H1 (cell line): Measurements from ENCODE around the gene TEKT5. TPM values are rescaled to one million over a fixed set of nuclear protein-coding genes. Genes with fewer than 3 reads are reported as not detected.

Experiments
- CTCF ChIA-PET: fragments of 300-600 bp; sonication (Branson Sonifier 250); formaldehyde crosslinking; loops from one replicate; lab custom pipeline; 2021; ENCODE audit not compliant: partially characterized antibody; lab: Charles Lee
- POLR2A ChIA-PET: fragments of 300-600 bp; sonication (Branson Sonifier 250); formaldehyde crosslinking; loops from one replicate; lab custom pipeline; 2021; ENCODE audit warnings: inconsistent platforms; ENCODE audit not compliant: partially characterized antibody; lab: Charles Lee
- DNase-seq, 2 experiments: peaks; one replicate each; pipeline versions ENCODE4 v3.0.0 to v3.0.0-alpha.2; 2010 to 2022; ENCODE audit warnings: low spot score in 2 of 2, low read depth in 1 of 2, mixed read lengths in 1 of 2
- FAIRE-seq: peaks from 2 replicates; lab custom pipeline; 2011; peaks lifted over from hg19 to GRCh38; lab: Jason Lieb, UNC
- H2AFZ ChIP-seq: 2 replicates; pipeline ENCODE4 v1.8.1; 2012; ENCODE audit warnings: low read length, inconsistent platforms
- H2AK5ac ChIP-seq: 2 replicates; pipeline ENCODE4 v1.6.1; 2013; ENCODE audit warnings: low read depth, low read length
- H2BK120ac ChIP-seq: replicated peaks from 2 replicates; pipeline ENCODE3; 2013; ENCODE audit warnings: low read depth, low read length, inconsistent platforms
- H2BK12ac ChIP-seq: 2 replicates; pipeline ENCODE4 v1.6.1; 2013; ENCODE audit warnings: low read depth, low read length
- H2BK15ac ChIP-seq: 2 replicates; pipeline ENCODE4 v1.6.1; 2013; ENCODE audit warnings: low read length
- H2BK20ac ChIP-seq: 2 replicates; pipeline ENCODE4 v1.6.1; 2013; ENCODE audit warnings: low read length
- H2BK5ac ChIP-seq: 2 replicates; pipeline ENCODE4 v1.6.1; 2013; ENCODE audit warnings: low read depth, low read length
- H3K14ac ChIP-seq: 2 replicates; pipeline ENCODE4 v1.6.1; 2013; ENCODE audit warnings: inconsistent platforms; ENCODE audit not compliant: insufficient read length
- H3K18ac ChIP-seq: 2 replicates; pipeline ENCODE4 v1.6.1; 2013; ENCODE audit warnings: low read length; ENCODE audit errors: extremely low read depth
- H3K23ac ChIP-seq: 2 replicates; pipeline ENCODE4 v1.6.1; 2013; ENCODE audit warnings: inconsistent platforms; ENCODE audit not compliant: insufficient read length
- H3K23me2 ChIP-seq: 2 replicates; pipeline ENCODE4 v1.6.1; 2013; ENCODE audit warnings: low read depth, low read length
- H3K27ac ChIP-seq: 2 replicates; pipeline ENCODE4 v1.6.1; 2011; ENCODE audit warnings: low read depth, low read length, inconsistent platforms
- H3K27me3 ChIP-seq, 4 experiments: replicated peaks in 1 of 4; 1 replicate in 1 of 4; 2 replicates in 3 of 4; pipeline versions ENCODE4 v1.6.1 to v1.8.1; 2011 to 2013; ENCODE audit warnings: low read length in 3 of 4, mild to moderate bottlenecking in 3 of 4, inconsistent platforms in 2 of 4, mixed read lengths in 2 of 4, moderate library complexity in 1 of 4; ENCODE audit not compliant: control insufficient read depth in 3 of 4, insufficient read depth in 3 of 4; ENCODE audit errors: extremely low read depth in 1 of 4
- H3K36me3 ChIP-seq, 4 experiments: 2 replicates each; pipeline versions ENCODE4 v1.6.1 to v1.8.1; 2011 to 2013; ENCODE audit warnings: mild to moderate bottlenecking in 4 of 4, low read length in 3 of 4, moderate library complexity in 2 of 4, control low read depth in 1 of 4, inconsistent platforms in 1 of 4; ENCODE audit not compliant: insufficient read depth in 4 of 4, control insufficient read depth in 2 of 4
- H3K4ac ChIP-seq: replicated peaks from 2 replicates; pipeline ENCODE3; 2013; ENCODE audit warnings: low read length, low read depth, mixed read lengths, inconsistent platforms; ENCODE audit not compliant: insufficient read length
- H3K4me1 ChIP-seq, 4 experiments: replicated peaks in 1 of 4; 1 replicate in 1 of 4; 2 replicates in 3 of 4; pipeline versions ENCODE4 v1.6.1 to v1.8.1; 2011 to 2013; ENCODE audit warnings: low read length in 3 of 4, inconsistent platforms in 2 of 4, mixed read lengths in 1 of 4; ENCODE audit not compliant: insufficient read depth in 4 of 4, control insufficient read depth in 3 of 4
- H3K4me2 ChIP-seq, 2 experiments: 2 replicates each; pipeline versions ENCODE4 v1.6.1 to v1.8.1; 2011 to 2013; ENCODE audit warnings: low read depth in 2 of 2, low read length in 2 of 2, control low read depth in 1 of 2, inconsistent platforms in 1 of 2, mild to moderate bottlenecking in 1 of 2; ENCODE audit not compliant: insufficient read depth in 1 of 2
- H3K4me3 ChIP-seq, 4 experiments: fragments of 200-600, 300-600 bp in 1 of 4; sonication (generic), shearing (Covaris generic), sonication (Bioruptor Twin) in 1 of 4; 2 replicates each; pipeline versions ENCODE4 v1.5.1 to v1.8.1; 2011 to 2016; ENCODE audit warnings: low read length in 4 of 4, low read depth in 3 of 4, control low read depth in 2 of 4, inconsistent platforms in 2 of 4, mild to moderate bottlenecking in 2 of 4, mixed read lengths in 1 of 4, moderate library complexity in 1 of 4; ENCODE audit not compliant: insufficient read depth in 2 of 4; ENCODE audit errors: extremely low read depth in 1 of 4
- H3K56ac ChIP-seq: replicated peaks from 2 replicates; pipeline ENCODE3; 2013; ENCODE audit warnings: low read depth, mild to moderate bottlenecking, mixed read lengths, low read length, inconsistent platforms; ENCODE audit not compliant: insufficient read length
- H3K79me1 ChIP-seq: 2 replicates; pipeline ENCODE4 v1.6.1; 2013; ENCODE audit warnings: low read depth, low read length, control low read depth
- H3K79me2 ChIP-seq, 2 experiments: 2 replicates each; pipeline versions ENCODE4 v1.6.1 to v1.8.1; 2012 to 2013; ENCODE audit warnings: low read length in 2 of 2, mild to moderate bottlenecking in 2 of 2, inconsistent platforms in 1 of 2; ENCODE audit not compliant: insufficient read depth in 2 of 2, control insufficient read depth in 1 of 2
- H3K9ac ChIP-seq, 4 experiments: replicated peaks in 1 of 4; 1 replicate in 1 of 4; 2 replicates in 3 of 4; pipeline versions ENCODE4 v1.6.1 to v1.8.1; 2011 to 2013; ENCODE audit warnings: low read depth in 3 of 4, low read length in 3 of 4, control low read depth in 2 of 4, mild to moderate bottlenecking in 2 of 4, moderate library complexity in 2 of 4, inconsistent platforms in 1 of 4; ENCODE audit errors: extremely low read depth in 1 of 4
- H3K9me3 ChIP-seq, 2 experiments: 2 replicates each; pipeline versions ENCODE4 v1.6.1 to v1.8.1; 2012 to 2013; ENCODE audit warnings: mild to moderate bottlenecking in 2 of 2, moderate library complexity in 2 of 2, control low read depth in 1 of 2, inconsistent platforms in 1 of 2, low read depth in 1 of 2, low read length in 1 of 2, mixed read lengths in 1 of 2; ENCODE audit not compliant: insufficient read depth in 2 of 2
- H4K20me1 ChIP-seq, 2 experiments: replicated peaks in 1 of 2; 2 replicates each; pipeline versions ENCODE3 to v1.8.1; 2011 to 2013; ENCODE audit warnings: inconsistent platforms in 2 of 2, low read length in 2 of 2, mild to moderate bottlenecking in 1 of 2; ENCODE audit not compliant: insufficient read depth in 2 of 2, control insufficient read depth in 1 of 2
- H4K5ac ChIP-seq: 2 replicates; pipeline ENCODE4 v1.6.1; 2013; ENCODE audit warnings: low read length, low read depth, mixed read lengths, inconsistent platforms; ENCODE audit not compliant: insufficient read length
- H4K8ac ChIP-seq: 2 replicates; pipeline ENCODE4 v1.8.0; 2013; ENCODE audit warnings: mild to moderate bottlenecking, moderate library complexity, low read length, inconsistent platforms; ENCODE audit not compliant: insufficient read depth; ENCODE audit errors: extremely low read depth
- H4K91ac ChIP-seq: replicated peaks from 2 replicates; pipeline ENCODE3; 2013; ENCODE audit warnings: low read length, mixed read lengths, inconsistent platforms; ENCODE audit not compliant: insufficient read length
- CTBP2 ChIP-seq: IDR thresholded peaks from 2 replicates; pipeline ENCODE4 v1.7.0; 2011; ENCODE audit warnings: borderline replicate concordance, mild to moderate bottlenecking, moderate library complexity, mixed read lengths, low read length; ENCODE audit not compliant: insufficient read depth, insufficient read length
- KDM4A ChIP-seq: IDR thresholded peaks from one replicate; pipeline ENCODE4 v1.7.1; 2012; ENCODE audit warnings: low read depth, mild to moderate bottlenecking, moderate library complexity, low read length, inconsistent platforms; ENCODE audit not compliant: severe bottlenecking
- MAX ChIP-seq: IDR thresholded peaks from 2 replicates; pipeline ENCODE4 v1.6.1; 2012; ENCODE audit warnings: inconsistent platforms
- POLR2A ChIP-seq, 2 experiments: IDR thresholded peaks; 1 replicate in 1 of 2; 2 replicates in 1 of 2; pipeline ENCODE4 v1.6.1; 2011; ENCODE audit warnings: low read depth in 2 of 2, low read length in 2 of 2, mild to moderate bottlenecking in 2 of 2; ENCODE audit errors: control extremely low read depth in 1 of 2
- RAD21 ChIP-seq, 2 experiments: IDR thresholded peaks in 1 of 2; conservative IDR thresholded peaks in 1 of 2; 2 replicates each; pipeline ENCODE4 v1.6.1; 2011; ENCODE audit warnings: low read depth in 2 of 2, low read length in 2 of 2, improper control_type of control experiment in 1 of 2, inconsistent platforms in 1 of 2, mild to moderate bottlenecking in 1 of 2, moderate library complexity in 1 of 2
- RBBP5 ChIP-seq: IDR thresholded peaks from 2 replicates; pipeline ENCODE4 v1.7.1; 2012; ENCODE audit warnings: low read depth, mild to moderate bottlenecking, inconsistent platforms, low read length, moderate library complexity, borderline replicate concordance
- TCF12 ChIP-seq: IDR thresholded peaks from 2 replicates; pipeline ENCODE4 v1.6.1; 2011; ENCODE audit warnings: low read depth, mild to moderate bottlenecking, low read length
- WGBS, 2 experiments: shearing (Covaris generic) in 1 of 2; methylation state at CpG; one replicate each; pipeline versions ENCODE4 v1.1.6 to v1.1.7; 2013 to 2015; ENCODE audit warnings: low lambda C conversion rate in 2 of 2, mixed read lengths in 2 of 2, inconsistent platforms in 1 of 2, low coverage in 1 of 2, missing lambda C conversion rate in 1 of 2; ENCODE audit not compliant: insufficient replicate concordance in 2 of 2, insufficient coverage in 1 of 2, insufficient read length in 1 of 2; ENCODE audit errors: extremely low coverage in 1 of 2, missing lambda C conversion rate in 1 of 2; 5-methylcytosine and 5-hydroxymethylcytosine counted together
- polyA plus RNA-seq, 7 experiments: library from polyadenylated mRNA; depleted of rRNA in 3 of 7; stranded (reverse) in 5 of 7; unstranded in 2 of 7; fragments of >200 nt in 5 of 7; fragments of 200-250 nt in 2 of 7; gene quantifications; 1 replicate in 5 of 7; 2 replicates in 1 of 7; 4 replicates in 1 of 7; pipeline versions ENCODE4 v1.2.1 to v1.2.3, GENCODE V29; 2011 to 2013; ENCODE audit warnings: missing spikeins in 2 of 7, mixed read lengths in 2 of 7
- total RNA-seq: library from RNA; stranded (reverse); fragmentation: NEBNext Ultra II Directional; extraction: Animal tissue kit (Norgen Biotek cat#: 25700); gene quantifications from 2 replicates; pipeline ENCODE4 v1.2.1, GENCODE V29; 2021

The TEKT5 gene
- total and polyA plus RNA-seq, 2 of the 8 experiments (the other 6 are each of a cell fraction or from before 2014, with no cell fraction given) = 0.95 TPM; not detected in 1

DNA sequence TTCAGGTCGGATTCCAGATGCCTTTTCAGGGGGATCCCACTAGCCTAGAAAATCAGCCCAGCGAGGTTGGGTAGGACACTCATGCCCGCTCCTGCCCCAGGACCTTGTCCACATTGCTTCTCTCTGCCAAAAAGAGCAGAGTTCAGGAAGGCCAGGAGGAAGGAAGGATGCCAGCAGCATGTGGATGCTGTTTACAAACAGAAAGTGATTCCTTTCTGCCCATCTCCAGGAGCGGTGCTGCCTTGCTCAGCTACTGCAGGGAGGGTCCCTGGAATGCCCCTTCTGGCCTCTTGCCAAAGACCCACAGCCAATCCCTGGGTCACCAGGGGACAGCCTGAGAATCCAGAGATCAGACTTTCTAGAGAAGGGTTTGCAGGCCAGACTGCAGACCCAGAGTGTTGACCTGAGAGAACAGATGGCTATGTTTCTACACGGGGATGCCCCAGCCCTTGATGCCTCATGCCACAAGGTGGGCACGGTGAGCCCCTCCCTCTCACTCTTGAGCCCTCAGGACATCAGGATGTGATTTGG lies 82.0 kb downstream of the TEKT5 start:
- 71% methylated on average over 4 of the region's 6 CpGs; no CpG with 5 or more reads in 1 of the 2 experiments for WGBS, 2 experiments

More for the DNA sequence above, 82.0 kb downstream of the TEKT5 start:
- Histone ChIP-seq H3K18ac (no peak overlapping the region), H3K79me2 (no peaks in the 10 kb centered on the region), H2AK5ac (no peak overlapping the region), H3K9ac (no peak overlapping the region), H4K8ac (no peak overlapping the region; the same call in 1 of the 2 replicates), H2BK120ac (no peak overlapping the region), H3K79me1 (no peaks in the 10 kb centered on the region), H2AFZ (no peak overlapping the region), H3K4ac (no peak overlapping the region), H2BK20ac (no peak overlapping the region), H3K23me2 (no peaks in the 10 kb centered on the region; the same call in 1 of the 2 replicates), H3K27me3 (0 out of 7 replicates have a peak, but pooled peaks cover 0 to under 1% (median 0%) of the 10 kb centered on the region in 4 experiments), H3K14ac (no peak overlapping the region), H4K20me1 (no peaks in the 10 kb centered on the region), H3K9me3 (no peaks in the 10 kb centered on the region), H3K23ac (no peak overlapping the region), H4K5ac (no peak overlapping the region), H3K4me2 (no peak overlapping the region), H2BK15ac (peak overlapping the region; percentile 36; the same call in 1 of the 2 replicates), H4K91ac (no peak overlapping the region), H3K36me3 (no peaks in the 10 kb centered on the region; a peak in 1 of 8 replicates), H3K4me3 (no peak overlapping the region), H3K4me1 (peaks cover 7 to 16% (median 13%) of the 10 kb centered on the region in 4 experiments), H3K27ac (no peak overlapping the region), H3K56ac (no peak overlapping the region), H2BK12ac (no peak overlapping the region), H2BK5ac (no peak overlapping the region)
- DNase-seq (no peak), FAIRE-seq (no peak)
- ChIA-PET CTCF (interaction anchor here (1.1 to 1.2 kb wide), 2 partner anchors 18 to 306 kb away, joined by 3 read pairs; no protein-coding TSS in a partner anchor), POLR2A (no interaction called here)
- no peak for TF ChIP-seq TCF12
- TF ChIP-seq MAX = no peak
- TF ChIP-seq CTBP2 = no peak
- TF ChIP-seq KDM4A = no peak
- TF ChIP-seq POLR2A (IDR thresholded peaks at IDR 0.05; ENCODE audit: control extremely low read depth in 1 of 2, low read depth in 2 of 2, low read length in 2 of 2) = no peak
- no peak for TF ChIP-seq RBBP5
- no peak for TF ChIP-seq RAD21 (IDR thresholded peaks at IDR 0.05 in 1 of 2, conservative IDR thresholded peaks at IDR 0.05 in 1 of 2; ENCODE audit: low read depth in 2 of 2, low read length in 2 of 2)
